Bone marrow (tissue), 2 donors: ENCODE measurements around the gene NRIP2.

Experiments used
- DNase-seq, 2 donors: peaks; one replicate each; lab custom pipeline; 2025; lab: John Stamatoyannopoulos, UW

Gene NRIP2

DNA sequence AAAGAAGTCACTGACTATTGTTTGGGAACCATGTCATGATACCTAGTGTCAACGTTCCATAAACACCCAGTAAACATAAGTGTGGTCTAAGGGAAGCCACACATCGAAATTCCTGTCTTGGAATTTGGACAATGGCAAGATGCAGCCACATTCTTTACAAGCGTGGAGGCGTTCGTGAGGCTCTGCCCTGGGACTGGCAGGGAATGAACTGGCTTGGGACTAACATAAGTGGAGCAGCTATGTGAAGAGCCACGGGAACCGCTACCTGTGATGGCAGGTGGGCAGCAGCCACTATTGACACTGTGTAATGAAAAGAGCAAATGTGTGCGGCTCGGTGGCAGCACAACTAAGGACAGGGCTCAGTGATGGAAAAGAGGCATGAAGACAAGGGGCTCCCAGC is 10.0 kb upstream of the NRIP2 start:
- no peak for DNase-seq

DNA sequence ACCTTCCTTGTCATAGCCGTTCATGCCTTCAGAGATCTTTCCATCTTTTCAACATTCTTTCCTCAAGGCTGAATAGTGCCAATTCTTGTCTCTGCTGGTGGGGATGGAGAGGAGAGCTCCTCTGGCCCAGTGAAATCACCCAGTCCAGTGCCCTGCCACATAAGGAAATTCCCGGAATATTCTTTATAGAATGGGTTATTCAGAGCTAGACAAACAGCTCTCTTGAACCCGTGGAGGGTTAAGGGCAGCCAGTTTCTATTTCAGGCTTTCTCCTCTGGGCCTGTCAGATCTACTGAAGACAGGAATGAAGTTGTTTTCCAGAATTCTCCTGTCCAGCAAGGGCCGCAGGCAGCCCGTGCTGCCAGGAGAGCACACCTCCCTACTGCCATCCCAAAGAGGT is 8.1 kb upstream of the NRIP2 start:
- DNase-seq = no peak

DNA sequence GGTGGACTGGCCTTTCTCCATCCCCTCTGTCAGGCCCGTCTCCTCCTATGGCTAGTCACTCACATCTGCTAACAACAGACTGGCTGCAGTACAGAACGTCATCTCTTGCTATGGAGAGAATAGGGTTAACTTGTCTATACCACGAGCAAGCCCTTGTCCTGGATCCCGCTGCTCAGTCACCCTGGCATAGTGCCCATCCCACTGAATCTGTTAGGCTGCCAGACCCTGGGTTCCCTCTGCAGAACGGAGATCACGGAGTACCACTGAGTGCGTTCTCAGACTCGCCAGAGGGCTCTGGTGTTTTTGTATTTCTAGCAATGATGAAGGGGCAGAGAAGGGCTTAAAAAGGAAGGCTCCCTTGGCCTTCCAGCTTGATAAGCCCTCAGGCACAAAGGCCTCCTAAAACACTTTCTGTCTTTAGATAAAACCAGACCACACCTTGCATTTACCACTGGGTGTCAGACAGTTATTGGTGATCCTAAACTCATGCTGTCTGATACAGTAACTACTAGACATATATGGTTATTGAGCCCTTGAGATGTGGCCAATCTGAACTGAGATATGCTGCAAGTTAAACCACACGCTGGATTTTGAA is 6.3 kb upstream of the NRIP2 start:
- DNase-seq = no peak

DNA sequence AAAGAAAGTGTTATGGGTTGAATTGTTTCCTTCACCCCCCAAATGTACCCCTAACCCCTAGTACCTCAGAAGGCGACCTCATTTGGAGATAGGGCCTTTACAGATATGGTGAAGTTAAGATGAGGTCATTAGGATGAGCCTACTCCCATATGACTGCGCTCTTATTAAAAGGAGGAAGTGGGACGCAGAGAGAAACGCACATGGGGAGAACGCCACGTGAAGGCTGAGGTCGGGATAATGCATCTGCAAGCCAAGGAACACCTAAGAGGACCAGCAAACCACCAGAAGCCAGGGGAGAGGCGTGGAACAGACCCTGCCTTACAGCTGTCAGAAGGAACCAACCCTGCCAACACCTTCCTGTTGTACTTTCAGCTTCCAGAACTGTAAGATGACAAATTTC is 1.7 kb upstream of the NRIP2 start:
- no peak for DNase-seq

DNA sequence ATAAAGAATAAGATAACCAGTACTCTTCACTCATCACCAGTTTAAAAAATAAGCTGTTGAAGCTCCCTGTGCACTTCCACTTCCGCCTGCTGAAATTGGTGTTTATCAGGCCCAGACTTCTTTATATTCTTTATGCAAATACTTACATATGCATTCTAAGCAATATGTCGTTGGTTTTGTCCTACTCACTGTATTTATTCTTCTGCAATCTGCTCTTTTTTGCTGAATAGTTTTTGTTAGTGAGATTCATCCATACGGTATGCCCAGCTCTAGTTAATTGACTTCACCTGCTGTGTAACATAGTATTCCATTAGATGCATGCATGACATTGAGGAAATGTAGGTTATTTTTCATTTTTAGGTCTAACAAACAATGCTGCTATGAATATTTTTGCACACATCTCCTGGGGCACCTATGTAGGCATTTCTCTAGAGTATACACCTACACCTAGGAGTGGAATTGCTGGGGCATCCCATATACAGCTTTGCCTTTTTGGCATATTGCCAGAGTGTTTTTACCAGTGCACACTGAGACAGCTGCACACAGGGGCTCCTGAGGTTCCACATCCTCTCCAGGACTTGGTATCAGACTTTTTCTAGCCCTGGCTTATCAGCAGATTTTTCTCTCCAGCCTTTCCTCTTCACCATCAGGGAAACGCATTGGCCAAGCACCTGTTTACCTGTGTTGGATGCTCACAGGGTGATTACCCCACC is 1.0 kb upstream of the NRIP2 start:
- DNase-seq = no peak

- no peak for DNase-seq
Observed at GRCh38 chr12:2833810-2834209, 1.0 kb downstream of the NRIP2 start.

DNA sequence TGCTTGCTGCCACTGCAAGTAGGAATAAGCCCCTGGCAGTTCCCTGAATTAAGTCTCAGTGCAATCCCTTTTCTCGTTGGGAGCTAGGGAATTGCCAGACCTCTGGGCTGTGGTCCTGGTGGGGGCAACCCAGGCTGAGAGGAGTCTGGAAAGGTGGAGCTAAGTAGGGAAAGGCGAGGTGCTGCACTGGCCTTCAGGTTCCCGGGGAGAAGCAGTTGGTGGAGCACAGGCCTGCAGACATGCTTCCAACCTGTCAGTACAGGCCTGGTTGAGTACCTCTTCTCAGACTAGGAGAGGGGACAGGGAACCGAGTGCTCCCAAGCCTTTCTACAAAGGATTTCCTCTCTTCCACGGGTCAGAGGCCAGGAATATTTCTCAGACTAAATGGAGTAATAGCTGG is 1.5 kb downstream of the NRIP2 start:
- DNase-seq = no peak

DNA sequence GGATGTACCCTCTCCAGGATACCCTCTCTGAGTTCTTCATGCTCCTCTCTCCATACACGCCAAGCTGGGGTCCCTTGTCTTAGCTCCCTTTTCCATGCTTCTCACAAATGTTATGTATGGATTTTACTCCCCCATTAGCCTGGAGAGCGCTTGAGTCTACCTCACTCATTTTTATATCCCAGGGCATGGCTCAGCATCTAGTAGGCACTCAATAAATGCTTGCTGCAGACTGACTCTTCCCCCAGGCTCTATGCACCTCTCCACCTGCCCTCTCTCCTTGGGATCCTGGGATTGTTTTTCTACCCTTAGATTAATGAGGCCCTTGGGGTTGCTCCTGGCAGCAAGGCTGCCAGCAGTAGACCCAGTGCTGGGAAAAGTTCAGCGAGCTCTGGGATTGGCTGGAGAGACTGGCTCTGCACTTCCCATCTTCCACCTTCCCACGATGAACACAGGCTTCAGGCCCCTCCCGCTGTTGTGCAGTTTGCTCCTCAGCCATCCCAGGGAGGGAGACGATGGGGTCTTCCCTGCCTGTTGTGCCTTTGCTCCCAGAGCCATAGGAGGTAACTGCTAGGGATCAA is 2.2 kb downstream of the NRIP2 start:
- DNase-seq = no peak

DNA sequence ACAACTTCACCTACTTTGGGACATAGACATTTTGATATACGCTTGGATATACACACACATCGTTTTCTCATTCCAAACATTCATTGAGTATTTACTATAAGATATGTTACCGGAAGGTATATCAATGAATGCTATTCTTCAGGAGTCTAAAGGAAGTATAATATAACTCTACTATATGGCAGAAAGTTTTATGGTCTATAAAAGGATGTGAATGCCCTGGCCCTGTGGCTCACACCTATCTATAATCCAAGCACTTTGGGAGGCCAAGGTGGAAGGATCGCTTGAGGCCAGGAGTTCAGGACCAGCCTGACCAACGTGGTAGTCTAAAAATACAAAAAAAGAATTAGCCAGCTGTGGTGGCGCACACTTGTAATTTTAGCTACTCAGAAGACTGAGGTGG is 5.6 kb downstream of the NRIP2 start:
- no peak for DNase-seq

DNA sequence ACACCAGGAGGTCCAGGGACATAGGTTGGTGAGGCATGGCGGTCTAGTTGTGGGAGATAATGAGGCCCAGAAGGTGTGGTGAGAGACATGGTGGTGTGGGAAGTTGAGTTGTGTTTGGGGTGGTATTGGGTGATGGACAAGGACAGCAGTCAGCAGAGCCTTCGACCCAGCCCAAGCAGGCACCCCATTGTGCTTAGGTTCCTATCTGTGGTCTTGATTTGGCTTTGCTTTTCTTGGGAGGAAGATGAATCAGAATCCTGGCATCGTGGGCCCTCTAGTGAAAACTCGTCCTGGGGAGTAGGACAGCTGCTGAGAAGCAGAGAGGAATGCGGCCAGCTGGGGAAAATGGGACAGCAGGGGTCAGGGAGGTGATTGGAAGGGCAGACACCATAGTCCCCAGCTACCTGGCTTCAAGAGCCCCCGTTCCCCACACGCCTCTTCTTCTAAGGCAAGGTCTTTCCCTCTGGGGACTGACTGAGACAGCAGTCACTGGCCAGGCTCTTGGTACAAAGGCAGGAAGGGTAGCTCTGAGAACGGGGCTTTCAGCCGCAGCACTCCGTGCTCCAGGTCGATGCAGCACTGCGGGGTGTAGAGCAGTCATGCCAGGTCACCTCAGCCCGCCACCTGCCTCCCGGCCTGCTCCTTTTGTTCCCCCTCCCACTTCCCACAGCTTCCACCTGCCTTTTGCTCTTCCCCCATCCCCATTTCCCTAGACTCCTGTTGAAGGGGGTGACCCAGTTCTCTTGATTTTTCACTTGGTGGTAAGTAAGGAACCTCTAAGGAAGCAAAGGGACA is 7.9 kb downstream of the NRIP2 start:
- DNase-seq = no peak

DNA sequence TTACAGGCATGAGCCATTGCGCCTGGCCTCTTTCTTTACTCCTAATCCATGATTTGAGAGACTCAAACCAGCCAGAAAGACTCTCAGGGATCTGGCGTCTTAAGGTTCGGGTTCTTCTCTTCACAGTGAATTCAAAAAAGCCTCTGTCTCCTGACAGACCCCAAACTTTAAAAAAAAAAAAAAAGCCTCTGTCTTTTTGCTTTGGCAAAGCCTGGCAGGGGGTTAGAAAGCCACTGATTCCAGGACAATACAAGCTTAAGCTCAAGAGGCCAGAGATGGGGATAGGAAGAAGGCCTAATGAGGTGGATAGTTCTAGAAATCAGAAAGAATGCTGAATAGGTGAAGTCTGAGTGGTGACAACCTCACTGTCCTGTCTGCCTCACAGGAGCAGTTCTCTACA is 8.8 kb downstream of the NRIP2 start:
- no peak for DNase-seq

DNA sequence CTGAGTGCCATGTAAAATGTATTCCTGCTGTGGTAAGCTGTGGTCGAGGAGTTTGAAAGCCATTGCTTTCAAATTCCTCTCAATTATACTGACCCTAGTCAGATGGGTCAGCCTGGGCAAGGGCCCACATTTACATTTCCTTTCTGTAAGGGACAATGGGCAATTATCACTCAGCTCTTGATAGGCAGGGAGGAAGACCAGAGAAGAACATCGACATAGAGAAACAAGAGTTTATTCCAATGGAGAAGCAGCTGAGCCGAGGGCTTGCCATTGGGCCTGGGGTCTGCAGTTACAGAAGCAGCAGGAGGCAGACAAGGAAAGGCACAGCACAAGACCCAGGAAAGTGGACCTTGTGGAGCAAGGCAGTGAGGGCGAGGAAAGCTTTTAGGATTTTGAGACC is 9.7 kb downstream of the NRIP2 start:
- no peak for DNase-seq

- no peak for DNase-seq
Observed at GRCh38 chr12:2824541-2824940, 10.3 kb downstream of the NRIP2 start.

GRCh38 chr12:2823483-2823882 is 11.4 kb downstream of the NRIP2 start:
- no peak for DNase-seq

DNA sequence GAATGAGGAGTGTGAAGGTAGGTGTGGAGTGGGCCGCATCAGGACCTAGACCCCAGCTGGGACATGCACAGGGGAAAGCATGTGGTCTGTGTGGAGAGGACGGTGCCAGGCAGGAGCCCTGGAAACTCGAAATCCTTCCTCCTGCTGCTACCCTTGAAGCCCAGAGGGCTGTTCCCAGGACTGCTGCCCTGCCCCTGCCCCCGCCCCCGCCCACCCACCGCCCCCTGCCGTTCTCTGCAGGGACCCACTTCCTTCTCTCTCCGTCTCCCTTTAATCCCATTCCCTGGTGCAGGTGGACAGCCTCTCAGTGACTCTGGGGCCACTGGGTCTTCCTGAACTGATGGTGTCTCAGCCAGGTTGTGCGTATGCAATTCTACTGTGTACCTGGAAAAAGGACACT is 14.4 kb downstream of the NRIP2 start:
- DNase-seq = no peak

DNA sequence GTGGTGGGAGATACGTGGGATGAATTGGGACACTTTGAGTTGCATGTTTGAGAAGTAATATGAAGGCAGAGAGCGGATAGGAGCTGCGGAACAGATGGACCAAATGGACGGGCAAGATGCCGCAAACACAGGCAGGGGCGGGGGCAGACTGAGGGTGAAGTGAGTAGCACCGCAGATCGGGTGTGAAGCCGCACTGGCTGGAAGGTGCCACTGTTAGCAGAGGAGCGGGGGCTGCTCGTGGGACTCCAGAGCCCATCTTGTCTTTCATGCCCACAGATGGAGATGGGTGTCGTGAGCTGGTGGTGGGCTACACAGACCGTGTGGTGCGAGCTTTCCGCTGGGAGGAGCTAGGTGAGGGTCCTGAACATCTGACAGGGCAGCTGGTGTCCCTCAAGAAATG is 15.0 kb downstream of the NRIP2 start:
- DNase-seq = no peak

- DNase-seq = peak in 1 of 2 donors; percentile 66
Observed at GRCh38 chr12:2813214-2814185, 21.3 kb downstream of the NRIP2 start.

GRCh38 chr12:2812290-2813213 is 22.3 kb downstream of the NRIP2 start, which contains the start of gene ITFG2:
Gene ITFG2, plus strand, starts transcription at chr12:2812668. Its CDS starts 93 bp downstream, at chr12:2812761.
- peak; percentile 90 to 98 for DNase-seq

DNA sequence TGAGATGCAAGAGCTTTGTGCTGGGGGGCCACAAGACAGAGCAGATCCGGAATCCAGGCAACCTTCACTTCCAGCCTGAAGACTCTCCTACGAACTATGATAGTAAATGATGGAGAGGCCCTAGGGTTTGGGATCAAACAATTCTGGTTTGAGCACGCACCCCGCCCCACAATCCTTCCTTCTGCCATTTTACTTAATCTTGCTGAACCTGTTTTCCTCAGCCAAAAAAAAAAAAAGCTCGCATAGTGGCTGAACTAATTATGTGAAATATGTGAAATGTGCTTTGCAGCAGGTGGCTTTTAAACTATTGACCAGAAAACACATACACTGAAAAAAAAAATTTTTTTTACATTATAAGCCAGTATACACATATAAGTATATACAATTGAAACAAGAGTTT is 23.0 kb downstream of the NRIP2 start:
- DNase-seq = no peak

DNA sequence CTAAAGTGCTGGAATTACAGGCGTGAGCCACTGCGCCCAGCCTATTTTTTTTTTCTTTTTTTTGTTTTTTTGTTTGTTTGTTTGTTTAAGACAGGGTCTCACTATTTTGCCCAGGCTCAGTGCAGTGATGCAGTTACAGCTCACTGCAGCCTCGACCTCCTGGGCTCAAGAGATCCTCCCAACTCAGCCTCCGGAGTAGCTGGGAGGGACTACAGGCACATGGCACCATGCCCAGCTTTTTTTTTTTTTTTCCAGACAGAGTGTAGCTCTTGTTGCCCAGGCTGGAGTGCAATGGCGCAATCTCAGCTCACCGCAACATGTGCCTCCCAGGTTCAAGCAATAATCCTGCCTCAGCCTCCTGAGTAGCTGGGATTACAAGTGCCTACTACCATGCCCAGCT is 28.1 kb downstream of the NRIP2 start:
- DNase-seq = no peak

DNA sequence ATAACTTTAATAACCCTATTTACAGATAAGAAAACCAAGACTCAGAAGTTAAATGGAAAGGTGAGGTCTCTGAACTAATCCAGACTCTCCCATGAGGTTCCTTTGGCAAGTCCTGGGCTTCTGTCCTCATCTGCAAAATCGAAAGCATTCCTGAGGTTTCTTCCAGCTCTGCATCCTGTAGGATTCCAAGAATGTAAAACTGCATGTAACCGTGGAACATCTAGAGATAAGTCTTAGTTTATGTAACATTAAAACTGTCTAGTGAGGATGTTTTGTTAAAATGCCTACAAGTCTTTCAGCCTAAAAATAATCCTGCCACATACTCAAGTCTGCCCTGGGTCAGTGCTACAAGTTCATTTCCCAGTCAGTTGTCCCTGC is 29.7 kb downstream of the NRIP2 start:
- no peak for DNase-seq
